ENCODE data around the gene CLASP1. TPM values are rescaled to one million over a fixed set of nuclear protein-coding genes. Genes with fewer than 3 reads are reported as not detected.
A peak's percentile ranks its signal among the peaks of the same experiment; 100 is the strongest.
"Not testable (repeated sequence)": the region's sequence is repeated elsewhere in the genome, so short reads cannot be mapped to it uniquely, and the experiment has no call there.

The CLASP1 gene
- total and polyA plus RNA-seq, 7 donors = 2.4 to 117 (median 53.9) TPM

- 90 to 91% methylated on average over 4 of the region's 4 CpGs for WGBS, 2 donors
- Histone ChIP-seq H3K27me3 (no peaks in the 10 kb centered on the region), H3K9me3 (no peaks in the 10 kb centered on the region), H3K36me3 (peaks cover 9 to 93% (median 44%) of the 10 kb centered on the region in 4 donors), H3K4me1 (no peaks in the 10 kb centered on the region), H3K27ac (no peak overlapping the region), H3K4me3 (no peak overlapping the region)
- TF ChIP-seq, protein P1, sequence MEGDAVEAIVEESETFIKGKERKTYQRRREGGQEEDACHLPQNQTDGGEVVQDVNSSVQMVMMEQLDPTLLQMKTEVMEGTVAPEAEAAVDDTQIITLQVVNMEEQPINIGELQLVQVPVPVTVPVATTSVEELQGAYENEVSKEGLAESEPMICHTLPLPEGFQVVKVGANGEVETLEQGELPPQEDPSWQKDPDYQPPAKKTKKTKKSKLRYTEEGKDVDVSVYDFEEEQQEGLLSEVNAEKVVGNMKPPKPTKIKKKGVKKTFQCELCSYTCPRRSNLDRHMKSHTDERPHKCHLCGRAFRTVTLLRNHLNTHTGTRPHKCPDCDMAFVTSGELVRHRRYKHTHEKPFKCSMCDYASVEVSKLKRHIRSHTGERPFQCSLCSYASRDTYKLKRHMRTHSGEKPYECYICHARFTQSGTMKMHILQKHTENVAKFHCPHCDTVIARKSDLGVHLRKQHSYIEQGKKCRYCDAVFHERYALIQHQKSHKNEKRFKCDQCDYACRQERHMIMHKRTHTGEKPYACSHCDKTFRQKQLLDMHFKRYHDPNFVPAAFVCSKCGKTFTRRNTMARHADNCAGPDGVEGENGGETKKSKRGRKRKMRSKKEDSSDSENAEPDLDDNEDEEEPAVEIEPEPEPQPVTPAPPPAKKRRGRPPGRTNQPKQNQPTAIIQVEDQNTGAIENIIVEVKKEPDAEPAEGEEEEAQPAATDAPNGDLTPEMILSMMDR (IDR thresholded peaks at IDR 0.05) = no peak
- TF ChIP-seq EP300 (IDR thresholded peaks at IDR 0.05) = no peak
- no peak for TF ChIP-seq POLR2A (IDR thresholded peaks at IDR 0.05)
- no peak for TF ChIP-seq POLR2AphosphoS5 (IDR thresholded peaks at IDR 0.05)
- intact Hi-C loops (cut with DNase I) = no loop called here
- no peak for DNase-seq
Observed at GRCh38 chr2:121450301-121450700, 199.0 kb downstream of the CLASP1 start.

- Histone ChIP-seq H3K27ac (no peak overlapping the region), H3K9me3 (no peaks in the 10 kb centered on the region), H3K4me3 (no peak overlapping the region), H3K4me1 (no peaks in the 10 kb centered on the region), H3K36me3 (peaks cover 14 to 97% (median 47%) of the 10 kb centered on the region in 4 donors), H3K27me3 (no peaks in the 10 kb centered on the region)
- WGBS, 2 donors = 93 to 95% methylated on average over 8 of the region's 8 CpGs
- intact Hi-C loops (cut with DNase I) = no loop called here
- no peak for DNase-seq
- no peak for TF ChIP-seq POLR2AphosphoS5 (IDR thresholded peaks at IDR 0.05)
- no peak for TF ChIP-seq POLR2A (IDR thresholded peaks at IDR 0.05)
- TF ChIP-seq, protein P1 (IDR thresholded peaks at IDR 0.05) = no peak
- TF ChIP-seq EP300 (IDR thresholded peaks at IDR 0.05) = no peak
Observed at GRCh38 chr2:121446647-121447241, 202.5 kb downstream of the CLASP1 start.

GRCh38 chr2:121442889-121443288 lies 206.4 kb downstream of the CLASP1 start:
- H3K27me3 ChIP-seq = no peaks in the 10 kb centered on the region
- H3K36me3 ChIP-seq = peaks cover 14 to 74% (median 28%) of the 10 kb centered on the region in 4 donors
- no peaks in the 10 kb centered on the region for H3K9me3 ChIP-seq
- intact Hi-C loops (cut with DNase I) = no loop called here
- H3K4me1 ChIP-seq = no peaks in the 10 kb centered on the region
- H3K27ac ChIP-seq = no peak overlapping the region
- WGBS, 2 donors = 91 to 92% methylated on average over 3 of the region's 3 CpGs
- TF ChIP-seq, protein P1 (IDR thresholded peaks at IDR 0.05) = no peak
- TF ChIP-seq POLR2A (IDR thresholded peaks at IDR 0.05) (no peak), POLR2AphosphoS5 (IDR thresholded peaks at IDR 0.05) (no peak)
- no peak for DNase-seq
- H3K4me3 ChIP-seq = no peak overlapping the region

GRCh38 chr2:121438290-121438689 lies 211.0 kb downstream of the CLASP1 start:
- 88 to 93% methylated on average over 1 of the region's 1 CpG for WGBS, 2 donors
- DNase-seq; intact Hi-C loops (cut with DNase I); H3K27ac ChIP-seq; H3K27me3 ChIP-seq; H3K9me3 ChIP-seq; H3K4me3 ChIP-seq; H3K4me1 ChIP-seq: not testable (repeated sequence)
- peak in 1 of 4 donors; percentile 8 for TF ChIP-seq POLR2AphosphoS5 (IDR thresholded peaks at IDR 0.05)
- peaks cover 0 to 32% (median 4%) of the 10 kb centered on the region in 4 donors for H3K36me3 ChIP-seq

DNA sequence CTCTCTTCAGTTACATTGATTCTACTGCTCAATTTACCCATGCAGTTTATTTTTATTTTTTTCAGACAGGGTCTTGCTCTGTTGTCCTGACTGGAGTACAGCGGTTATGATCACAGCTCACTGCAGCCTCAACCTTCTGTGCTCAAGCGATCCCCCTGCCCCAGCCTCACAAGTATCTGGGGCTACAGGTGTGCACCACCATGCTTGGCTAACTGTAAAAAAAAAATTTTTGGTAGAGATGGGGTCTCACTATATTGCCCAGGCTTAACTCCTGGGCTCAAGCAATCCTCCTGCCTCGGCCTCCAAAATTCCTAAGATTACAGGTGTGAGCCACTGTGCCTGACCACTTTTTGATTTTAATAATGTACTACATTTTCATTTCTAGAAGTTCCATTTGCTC lies 212.3 kb downstream of the CLASP1 start:
- Histone ChIP-seq H3K4me1 (no peaks in the 10 kb centered on the region), H3K9me3 (no peaks in the 10 kb centered on the region), H3K27me3 (no peaks in the 10 kb centered on the region), H3K27ac (no peak overlapping the region), H3K4me3 (no peak overlapping the region), H3K36me3 (peaks cover 0 to 20% (median 4%) of the 10 kb centered on the region in 4 donors)
- intact Hi-C loops (cut with DNase I) = no loop called here
- no peak for DNase-seq
- TF ChIP-seq EP300 (IDR thresholded peaks at IDR 0.05) (no peak), POLR2A (IDR thresholded peaks at IDR 0.05) (no peak), POLR2AphosphoS5 (IDR thresholded peaks at IDR 0.05) (no peak)
- TF ChIP-seq, protein P1 (IDR thresholded peaks at IDR 0.05) = no peak
- 98% methylated on average over 3 of the region's 3 CpGs for WGBS, 2 donors

All from sigmoid colon (tissue), 7 donors.